Measurements from ENCODE around the gene TMEM132D.

TMEM132D gene

DNA sequence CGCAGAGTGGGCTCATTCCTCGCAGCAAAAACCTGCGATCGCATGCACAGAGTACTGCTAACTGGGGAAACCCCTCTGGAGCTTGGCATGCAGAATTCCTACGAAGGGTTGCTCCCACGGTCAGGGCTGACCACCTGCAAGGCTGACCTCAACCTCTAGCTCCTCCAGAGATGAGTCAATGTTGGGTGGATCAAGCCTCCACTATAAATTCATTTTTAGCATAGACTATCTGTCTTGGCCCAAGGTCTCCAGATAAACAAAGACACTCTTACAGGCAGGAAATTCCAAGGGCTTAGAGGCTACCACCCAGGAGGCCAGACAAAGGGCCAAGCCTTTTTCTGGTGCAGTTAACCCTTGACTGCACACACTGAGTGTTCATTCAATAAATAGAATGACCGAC lies 296.5 kb downstream of the TMEM132D start:
- TF ChIP-seq, protein P1, sequence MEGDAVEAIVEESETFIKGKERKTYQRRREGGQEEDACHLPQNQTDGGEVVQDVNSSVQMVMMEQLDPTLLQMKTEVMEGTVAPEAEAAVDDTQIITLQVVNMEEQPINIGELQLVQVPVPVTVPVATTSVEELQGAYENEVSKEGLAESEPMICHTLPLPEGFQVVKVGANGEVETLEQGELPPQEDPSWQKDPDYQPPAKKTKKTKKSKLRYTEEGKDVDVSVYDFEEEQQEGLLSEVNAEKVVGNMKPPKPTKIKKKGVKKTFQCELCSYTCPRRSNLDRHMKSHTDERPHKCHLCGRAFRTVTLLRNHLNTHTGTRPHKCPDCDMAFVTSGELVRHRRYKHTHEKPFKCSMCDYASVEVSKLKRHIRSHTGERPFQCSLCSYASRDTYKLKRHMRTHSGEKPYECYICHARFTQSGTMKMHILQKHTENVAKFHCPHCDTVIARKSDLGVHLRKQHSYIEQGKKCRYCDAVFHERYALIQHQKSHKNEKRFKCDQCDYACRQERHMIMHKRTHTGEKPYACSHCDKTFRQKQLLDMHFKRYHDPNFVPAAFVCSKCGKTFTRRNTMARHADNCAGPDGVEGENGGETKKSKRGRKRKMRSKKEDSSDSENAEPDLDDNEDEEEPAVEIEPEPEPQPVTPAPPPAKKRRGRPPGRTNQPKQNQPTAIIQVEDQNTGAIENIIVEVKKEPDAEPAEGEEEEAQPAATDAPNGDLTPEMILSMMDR (conservative IDR thresholded peaks at IDR 0.05; ENCODE audit: low read depth, low read length): no peak
- no peak overlapping the region for H3K9ac ChIP-seq
- H3K27ac ChIP-seq: no peak overlapping the region
- no peak overlapping the region for H3K4me2 ChIP-seq
- H3K79me2 ChIP-seq (ENCODE audit: insufficient read depth, low read depth): no peaks in the 10 kb centered on the region
- no peak overlapping the region for H2AFZ ChIP-seq (ENCODE audit: low read depth)
- H4K20me1 ChIP-seq (ENCODE audit: insufficient read depth): no peaks in the 10 kb centered on the region
- H3K36me3 ChIP-seq (ENCODE audit: insufficient read depth): no peaks in the 10 kb centered on the region
- peaks cover 7% of the 10 kb centered on the region for H3K4me1 ChIP-seq (ENCODE audit: low read depth, poor library complexity, severe bottlenecking)
- no peak overlapping the region for H3K4me3 ChIP-seq (IDR thresholded peaks at IDR 0.05; ENCODE audit: insufficient read depth, low read depth, low read length)
- no peaks in the 10 kb centered on the region for H3K27me3 ChIP-seq (ENCODE audit: insufficient read depth, low read depth)

DNA sequence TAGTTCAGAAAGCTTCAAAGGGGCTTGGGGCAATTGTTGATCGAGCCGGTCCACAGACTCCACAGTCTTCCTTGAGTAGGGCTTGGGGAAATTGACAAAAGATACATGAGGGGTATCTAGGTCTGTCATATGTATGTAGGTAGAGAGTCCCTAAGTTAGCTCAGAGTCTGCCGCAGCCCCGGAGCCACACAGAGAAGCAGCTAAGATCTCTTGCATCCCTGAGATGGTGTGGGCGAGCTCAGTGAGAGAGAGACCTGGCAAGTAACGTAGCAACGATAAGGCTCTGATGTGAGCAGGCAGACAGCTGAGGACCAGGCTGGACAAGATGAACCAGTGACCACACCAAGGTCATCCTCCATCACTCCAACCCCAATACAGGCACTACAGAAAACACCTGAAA lies 297.6 kb downstream of the TMEM132D start:
- Histone ChIP-seq H3K36me3 (ENCODE audit: insufficient read depth) (no peaks in the 10 kb centered on the region), H3K27ac (no peak overlapping the region), H3K4me2 (no peak overlapping the region), H3K27me3 (ENCODE audit: insufficient read depth, low read depth) (no peaks in the 10 kb centered on the region), H3K4me3 (IDR thresholded peaks at IDR 0.05; ENCODE audit: insufficient read depth, low read depth, low read length) (no peak overlapping the region), H3K4me1 (ENCODE audit: low read depth, poor library complexity, severe bottlenecking) (peaks cover 9% of the 10 kb centered on the region), H2AFZ (ENCODE audit: low read depth) (no peak overlapping the region), H4K20me1 (ENCODE audit: insufficient read depth) (no peaks in the 10 kb centered on the region), H3K9ac (no peak overlapping the region), H3K79me2 (ENCODE audit: insufficient read depth, low read depth) (no peaks in the 10 kb centered on the region)
- TF ChIP-seq, protein P1 (conservative IDR thresholded peaks at IDR 0.05; ENCODE audit: low read depth, low read length): no peak

DNA sequence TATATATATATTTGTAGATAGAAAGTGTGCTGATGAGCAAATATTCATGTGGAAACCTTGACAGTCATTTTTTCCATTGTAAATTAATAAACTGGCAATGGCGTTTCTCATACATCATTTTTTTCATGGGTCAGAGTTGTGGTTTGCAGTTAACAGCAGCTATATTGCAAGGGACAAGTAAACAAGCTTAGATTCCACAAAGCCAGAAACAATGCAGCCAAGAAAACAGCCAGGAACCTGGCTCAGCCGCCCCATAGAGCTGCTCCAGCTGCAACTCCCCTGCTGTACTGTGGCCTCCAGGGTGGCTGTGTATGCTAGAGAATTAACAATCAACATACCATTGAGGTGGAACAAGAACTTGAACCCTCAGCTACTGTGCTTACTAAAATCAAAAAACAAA lies 298.2 kb downstream of the TMEM132D start:
- H3K4me2 ChIP-seq: no peak overlapping the region
- no peaks in the 10 kb centered on the region for H3K36me3 ChIP-seq (ENCODE audit: insufficient read depth)
- no peak overlapping the region for H2AFZ ChIP-seq (ENCODE audit: low read depth)
- no peak overlapping the region for H3K4me3 ChIP-seq (IDR thresholded peaks at IDR 0.05; ENCODE audit: insufficient read depth, low read depth, low read length)
- H3K27ac ChIP-seq: no peak overlapping the region
- TF ChIP-seq, protein P1 (conservative IDR thresholded peaks at IDR 0.05; ENCODE audit: low read depth, low read length): no peak
- H4K20me1 ChIP-seq (ENCODE audit: insufficient read depth): no peaks in the 10 kb centered on the region
- H3K4me1 ChIP-seq (ENCODE audit: low read depth, poor library complexity, severe bottlenecking): peaks cover 12% of the 10 kb centered on the region
- H3K79me2 ChIP-seq (ENCODE audit: insufficient read depth, low read depth): no peaks in the 10 kb centered on the region
- no peaks in the 10 kb centered on the region for H3K27me3 ChIP-seq (ENCODE audit: insufficient read depth, low read depth)
- no peak overlapping the region for H3K9ac ChIP-seq

DNA sequence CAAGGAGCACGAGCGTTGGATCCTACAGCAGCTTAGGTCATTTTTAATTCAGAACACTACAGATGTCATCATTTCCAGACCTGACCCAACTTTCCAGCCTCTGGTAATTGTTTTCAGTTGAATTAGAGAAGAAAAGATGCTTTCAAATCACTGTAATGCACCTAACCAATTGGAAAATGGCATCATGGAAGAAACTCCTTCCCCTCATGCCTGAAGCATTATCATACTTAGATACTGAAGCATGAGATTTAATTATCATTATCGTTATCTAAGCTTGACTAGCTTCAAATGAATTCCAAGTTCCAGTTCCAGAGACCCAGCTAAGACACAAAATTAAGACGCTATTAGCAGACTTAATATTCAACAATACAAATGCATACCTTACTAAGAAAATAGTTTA lies 299.3 kb downstream of the TMEM132D start:
- Histone ChIP-seq H3K27me3 (ENCODE audit: insufficient read depth, low read depth) (no peaks in the 10 kb centered on the region), H3K4me2 (no peak overlapping the region), H3K4me3 (IDR thresholded peaks at IDR 0.05; ENCODE audit: insufficient read depth, low read depth, low read length) (no peak overlapping the region), H3K27ac (no peak overlapping the region), H3K79me2 (ENCODE audit: insufficient read depth, low read depth) (no peaks in the 10 kb centered on the region), H2AFZ (ENCODE audit: low read depth) (no peak overlapping the region), H3K9ac (no peak overlapping the region), H4K20me1 (ENCODE audit: insufficient read depth) (no peaks in the 10 kb centered on the region), H3K36me3 (ENCODE audit: insufficient read depth) (no peaks in the 10 kb centered on the region), H3K4me1 (ENCODE audit: low read depth, poor library complexity, severe bottlenecking) (peaks cover 12% of the 10 kb centered on the region)
- TF ChIP-seq, protein P1 (conservative IDR thresholded peaks at IDR 0.05; ENCODE audit: low read depth, low read length): no peak
